NCI-H510A treated with DMSO at 0.1 percent for 48 hours (cell line): ENCODE measurements around the gene SHISAL2B.
"Not testable (repeated sequence)": the region's sequence is repeated elsewhere in the genome, so short reads cannot be mapped to it uniquely, and the experiment has no call there.

Source experiments
- DNase-seq: peaks from one replicate; lab custom pipeline; 2025; lab: John Stamatoyannopoulos, UW

Gene SHISAL2B

DNA sequence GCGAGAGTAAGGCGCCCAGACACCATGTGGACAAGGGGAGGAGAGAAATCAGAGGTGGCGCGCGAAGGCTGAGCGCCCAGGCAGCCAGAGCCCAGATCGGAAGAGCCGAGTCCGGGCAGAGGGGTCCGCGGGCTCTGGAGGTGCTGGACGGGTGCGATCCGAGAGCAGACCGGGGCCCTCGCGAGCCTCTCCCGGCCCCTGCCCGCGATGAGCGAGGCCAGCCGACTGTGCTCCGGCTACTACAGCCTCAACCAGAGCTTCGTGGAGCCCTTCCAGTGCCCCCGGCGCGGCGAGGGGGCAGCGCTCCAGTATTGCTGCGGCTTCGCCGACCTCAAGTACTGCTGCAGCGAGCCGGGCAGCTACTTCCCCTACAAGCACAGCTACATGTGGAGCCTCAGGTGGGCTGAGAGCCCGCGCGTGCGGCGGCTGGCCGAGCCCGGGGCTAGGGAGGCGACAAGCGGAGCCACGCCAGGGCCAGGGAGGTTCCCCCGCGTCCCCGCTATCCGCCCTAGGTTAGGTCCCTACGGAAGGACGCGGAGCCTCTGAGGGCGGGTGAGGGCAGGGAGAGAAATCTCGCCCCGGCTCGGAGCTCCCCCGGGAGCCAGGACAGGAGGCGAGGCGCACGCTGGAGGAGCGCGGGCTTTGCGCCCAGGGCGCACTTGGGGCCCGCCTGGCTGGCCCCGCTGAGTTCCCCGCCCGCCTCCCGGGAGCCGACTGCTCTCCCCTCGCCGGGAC is at the start of gene SHISAL2B:
Gene SHISAL2B (plus strand): TSS at position 87 of the 735 bp plus-strand sequence. CDS start 121 bp downstream, at position 208.
- peak; percentile 62 for DNase-seq

DNA sequence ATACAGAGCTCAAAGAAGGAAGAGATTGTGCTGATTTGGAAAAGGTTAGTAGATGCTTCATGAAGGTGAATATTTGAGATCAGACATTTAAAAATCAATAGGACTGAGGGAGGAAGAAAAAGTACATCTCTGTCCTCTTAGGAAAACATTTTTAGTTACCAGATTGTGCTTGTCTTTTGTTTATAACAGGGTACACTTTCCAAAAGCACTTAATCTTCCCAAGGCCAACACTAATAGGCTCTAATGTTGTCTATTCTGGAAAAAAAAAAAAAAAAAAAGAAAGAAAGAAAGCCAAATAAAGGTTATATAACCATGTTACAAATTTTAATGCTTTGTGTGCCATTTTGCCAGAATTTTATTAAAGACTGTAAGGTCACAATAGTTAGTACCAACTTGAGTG is 45.5 kb upstream of the SHISAL2B start:
- DNase-seq: no peak

DNA sequence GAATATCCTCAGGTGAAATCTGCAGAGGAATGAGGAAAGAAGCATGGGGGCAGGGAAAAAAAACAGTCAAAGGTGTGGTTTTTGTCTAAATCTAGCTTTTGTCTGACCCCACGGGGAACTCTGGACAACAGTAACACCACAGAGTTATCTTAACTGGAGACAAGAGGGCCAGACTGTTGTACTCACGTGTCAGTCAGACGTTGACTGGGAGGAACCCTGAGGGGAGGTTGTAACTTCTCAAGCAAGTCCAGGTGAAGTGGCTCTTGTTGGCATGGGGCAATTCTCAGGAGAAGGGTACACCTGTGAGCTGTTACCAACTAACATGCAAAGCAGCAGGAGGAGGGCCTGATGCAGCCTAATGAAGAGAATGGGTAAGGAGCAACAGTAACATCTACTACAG is 44.1 kb upstream of the SHISAL2B start:
- no peak for DNase-seq

DNA sequence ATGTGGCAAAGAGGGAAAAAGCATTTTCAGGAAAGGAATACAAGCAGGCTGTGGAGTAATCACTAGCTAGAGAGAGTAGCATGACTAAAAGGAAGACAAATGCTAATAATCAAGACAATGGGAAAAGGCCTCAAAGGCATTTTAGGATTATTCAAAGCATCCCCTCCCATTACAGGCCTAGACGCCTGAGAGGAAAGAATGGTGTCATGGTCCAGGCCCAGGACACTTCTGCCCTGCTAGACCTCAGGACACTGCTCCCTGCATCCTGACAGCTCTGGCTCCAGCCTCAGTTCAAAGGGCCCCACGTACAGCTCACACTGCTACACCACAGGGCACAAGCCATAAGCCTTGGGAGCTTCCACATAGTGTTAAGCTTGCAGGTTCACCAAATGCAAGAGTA is 40.8 kb upstream of the SHISAL2B start:
- no peak for DNase-seq

DNA sequence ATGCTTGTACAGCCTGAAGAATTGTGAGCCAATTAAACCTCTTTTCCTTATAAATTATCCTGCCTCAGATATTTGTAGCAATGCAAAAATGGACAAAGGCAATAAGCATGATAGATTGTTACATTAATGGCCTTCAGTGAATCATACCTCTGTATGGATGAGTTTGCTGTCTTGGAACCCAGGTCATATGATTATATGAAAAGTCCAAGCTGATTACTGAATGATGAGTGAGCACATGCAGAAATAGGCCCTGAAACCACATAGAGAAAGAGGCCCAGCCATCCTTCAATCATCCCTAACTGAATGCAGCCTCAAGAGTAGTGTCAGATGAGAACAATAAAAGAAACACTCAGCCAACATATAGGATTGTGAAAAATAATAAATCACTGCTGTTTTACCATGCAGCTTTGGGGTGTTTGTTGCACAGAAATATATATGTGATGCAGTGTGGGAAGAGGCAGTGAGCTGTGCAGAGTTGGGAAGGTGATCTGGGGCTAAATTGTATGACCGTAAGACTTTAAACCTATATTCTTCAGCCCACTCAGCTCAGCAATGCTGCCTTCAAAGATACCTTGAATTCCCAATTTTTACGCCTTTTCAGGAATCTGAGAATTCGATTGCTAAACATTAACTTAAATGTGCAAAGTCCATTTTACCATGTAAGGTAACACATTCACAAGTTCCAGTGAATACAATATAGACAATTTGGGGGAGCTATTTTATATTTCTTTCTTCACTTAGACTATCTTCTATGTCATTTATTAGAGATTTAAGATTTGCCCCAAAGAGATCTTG is 36.3 kb upstream of the SHISAL2B start:
- DNase-seq: no peak

DNA sequence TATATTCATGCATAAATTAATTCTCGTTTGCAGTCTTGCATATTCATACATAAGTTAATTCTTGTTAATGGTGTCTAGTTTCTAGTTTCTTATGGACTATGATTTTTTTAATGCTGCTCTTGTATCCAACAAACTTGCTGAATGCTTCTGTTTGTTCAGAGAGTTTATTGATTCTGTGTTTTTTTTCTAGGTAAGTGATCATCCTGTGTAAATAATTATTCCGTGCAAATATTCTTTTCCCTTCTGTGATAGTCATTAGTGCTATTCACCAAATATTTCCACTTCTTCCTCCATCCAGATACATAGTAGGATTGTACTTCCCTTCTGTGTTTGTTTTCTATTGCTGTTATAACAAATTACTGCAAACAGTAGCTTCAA is 35.8 kb upstream of the SHISAL2B start:
- no peak for DNase-seq

DNA sequence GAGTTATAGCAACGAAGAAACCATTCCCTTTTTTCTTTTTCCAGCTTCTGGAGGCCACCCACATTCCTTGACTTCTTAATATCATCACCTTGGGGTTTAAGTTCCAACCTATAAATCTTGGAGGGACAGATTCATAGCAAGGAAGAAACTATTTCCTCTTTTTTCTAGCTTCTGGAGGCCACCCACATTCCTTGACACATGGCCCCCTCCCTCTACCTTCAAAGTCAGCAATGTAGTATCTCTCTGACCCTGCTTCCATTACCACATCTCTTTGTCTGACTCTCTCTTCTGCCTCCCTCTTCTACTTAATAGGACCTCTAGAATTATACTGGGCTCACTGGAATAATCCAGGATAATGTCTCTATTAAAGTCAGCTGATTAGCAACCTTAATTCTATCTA is 34.7 kb upstream of the SHISAL2B start:
- DNase-seq: no peak

DNA sequence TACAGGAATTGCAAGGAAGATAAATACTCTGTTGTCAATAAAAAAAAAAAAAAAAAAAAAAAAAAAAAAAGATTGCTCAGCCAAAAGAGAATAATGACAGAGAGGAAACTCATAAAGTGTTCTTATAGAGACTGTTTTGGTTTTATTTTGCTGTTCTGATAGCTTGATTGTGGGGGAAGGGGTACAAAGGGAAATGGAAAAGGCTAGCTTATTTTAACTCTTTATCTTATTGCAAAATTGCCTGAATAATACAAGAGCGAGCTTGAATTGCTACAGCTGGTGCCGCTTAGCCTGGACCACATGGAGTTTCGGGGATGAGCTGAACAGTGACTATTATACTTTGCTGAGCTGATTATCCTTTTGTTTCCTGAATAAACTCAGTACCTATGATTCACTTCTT is 31.0 kb upstream of the SHISAL2B start:
- no peak for DNase-seq

DNA sequence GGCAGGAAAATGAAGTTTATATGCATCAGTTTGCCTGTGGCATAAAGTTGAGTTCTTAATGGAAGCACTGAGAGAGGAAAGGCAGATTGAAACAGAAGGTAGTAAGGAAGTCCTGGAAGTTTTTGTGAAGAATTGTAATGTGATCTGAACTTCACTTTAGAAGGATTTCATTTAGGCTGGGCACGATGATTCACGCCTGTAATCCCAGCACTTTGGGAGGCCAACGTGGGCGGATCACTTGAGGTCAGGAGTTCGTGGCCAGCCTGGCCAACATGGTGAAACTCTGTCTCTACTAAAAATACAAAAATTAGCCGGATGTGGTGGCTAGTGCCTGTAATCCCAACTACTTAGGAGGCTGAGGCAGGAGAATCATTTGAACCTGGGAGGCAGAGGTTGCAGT is 27.1 kb upstream of the SHISAL2B start:
- not testable (repeated sequence) for DNase-seq

DNA sequence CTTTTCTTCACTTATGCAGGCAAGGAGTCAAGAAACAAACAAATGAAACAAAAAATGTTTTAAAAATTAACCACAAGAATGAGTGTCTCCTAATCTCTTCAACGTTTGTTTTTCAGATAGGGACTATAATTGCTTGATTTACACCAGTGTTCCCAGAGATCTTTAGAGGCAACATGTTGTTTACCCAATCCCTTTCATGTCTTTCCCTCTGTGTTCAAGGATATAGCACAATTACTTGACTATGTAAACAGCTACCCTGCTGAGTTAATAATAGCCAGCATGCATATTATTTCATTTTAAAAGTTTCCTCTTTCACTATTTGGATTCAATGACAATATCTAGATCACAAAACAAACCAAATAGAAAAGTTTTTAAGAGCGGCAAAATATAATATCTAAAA is 25.1 kb upstream of the SHISAL2B start:
- no peak for DNase-seq

DNA sequence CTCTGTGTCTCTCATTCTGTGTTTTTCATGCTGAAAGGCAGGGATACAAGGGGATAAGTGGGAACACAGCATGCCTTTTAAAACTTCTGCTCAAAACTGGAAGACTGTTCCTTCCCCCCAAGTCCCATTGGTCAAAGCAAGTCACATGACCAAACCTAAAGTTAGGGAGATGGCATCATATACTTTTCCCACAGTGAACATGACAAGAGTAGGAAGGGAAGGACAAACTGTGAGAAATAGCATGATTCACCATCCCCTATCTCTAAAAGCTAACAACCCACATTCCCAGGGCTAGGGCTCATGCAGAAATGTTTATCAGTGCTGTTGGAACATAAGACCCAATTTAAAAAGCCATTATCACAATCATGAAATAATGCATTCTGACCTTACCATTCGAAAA is 24.2 kb upstream of the SHISAL2B start:
- no peak for DNase-seq

DNA sequence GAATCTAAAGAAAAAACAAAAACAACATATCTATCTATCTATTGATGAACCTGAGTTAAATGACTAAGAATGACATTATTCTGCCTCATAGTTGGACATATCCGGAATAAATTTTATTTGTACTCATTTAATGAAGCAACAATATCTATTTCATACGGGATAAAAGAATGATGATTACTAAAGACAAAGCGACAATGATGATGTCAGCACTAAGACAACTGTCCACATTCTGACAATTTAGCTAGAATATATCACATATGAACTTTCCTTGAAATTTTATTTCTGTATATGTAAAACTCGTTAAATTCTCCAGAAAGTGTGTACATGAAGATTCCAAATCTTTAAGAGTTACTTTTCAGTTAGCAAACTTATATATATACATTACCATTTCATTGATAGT is 23.2 kb upstream of the SHISAL2B start:
- DNase-seq: no peak

DNA sequence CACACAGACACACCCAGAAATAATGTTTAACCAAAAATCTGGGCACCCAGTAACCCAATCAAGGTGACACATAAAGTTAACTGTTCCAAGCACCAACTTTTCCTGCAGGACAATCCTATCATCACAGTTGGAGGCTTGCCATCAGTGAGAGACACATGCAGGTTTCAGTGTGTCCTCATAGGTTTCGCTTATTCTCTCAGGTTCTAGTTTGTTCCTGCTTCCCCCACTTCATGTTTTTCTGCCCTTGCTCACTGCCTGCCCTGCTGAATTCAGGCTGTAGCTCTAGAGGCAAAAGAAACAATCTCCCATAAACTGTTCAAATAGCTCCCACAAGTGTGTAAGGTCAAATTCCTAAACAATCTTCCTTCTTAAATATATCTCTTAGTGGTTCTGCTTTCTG is 20.0 kb upstream of the SHISAL2B start:
- DNase-seq: no peak

DNA sequence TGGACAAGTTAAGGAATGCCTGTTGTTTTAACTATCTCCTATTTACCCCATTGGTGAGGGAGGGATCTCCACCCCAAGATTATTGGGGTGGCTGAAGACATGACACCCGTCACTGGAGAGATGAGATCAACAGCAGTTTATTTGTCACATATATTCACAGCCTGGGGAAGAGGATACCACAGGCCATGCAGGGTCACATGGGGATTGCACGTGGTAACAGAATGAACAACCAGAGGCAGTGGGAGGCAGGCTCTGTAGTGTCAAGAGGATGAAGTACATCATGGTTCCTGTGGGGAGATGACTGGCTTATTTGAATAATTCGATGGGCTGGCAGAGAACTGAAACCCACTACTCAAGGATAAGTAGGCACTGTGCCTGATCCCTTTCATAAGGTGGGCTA is 18.6 kb upstream of the SHISAL2B start:
- DNase-seq: no peak

DNA sequence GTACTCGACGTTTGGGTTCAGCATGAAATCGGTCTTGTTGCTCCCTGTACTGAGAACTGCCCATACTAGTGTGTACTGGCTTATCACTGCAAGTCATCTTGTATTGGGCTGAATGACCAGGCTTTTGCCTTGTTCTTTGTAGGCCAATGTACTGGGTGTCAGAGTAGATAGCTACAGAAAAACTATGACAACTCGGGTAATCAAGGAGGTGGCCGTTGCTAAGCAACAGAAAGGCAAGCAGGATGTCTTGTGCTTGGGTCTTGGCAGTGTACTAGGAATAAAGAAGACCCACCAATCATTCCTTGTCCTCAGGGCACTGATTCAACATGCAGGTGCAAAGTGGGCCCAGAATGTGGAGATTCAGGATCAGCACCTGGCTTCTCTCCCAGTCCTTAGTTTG is 11.9 kb upstream of the SHISAL2B start:
- no peak for DNase-seq

DNA sequence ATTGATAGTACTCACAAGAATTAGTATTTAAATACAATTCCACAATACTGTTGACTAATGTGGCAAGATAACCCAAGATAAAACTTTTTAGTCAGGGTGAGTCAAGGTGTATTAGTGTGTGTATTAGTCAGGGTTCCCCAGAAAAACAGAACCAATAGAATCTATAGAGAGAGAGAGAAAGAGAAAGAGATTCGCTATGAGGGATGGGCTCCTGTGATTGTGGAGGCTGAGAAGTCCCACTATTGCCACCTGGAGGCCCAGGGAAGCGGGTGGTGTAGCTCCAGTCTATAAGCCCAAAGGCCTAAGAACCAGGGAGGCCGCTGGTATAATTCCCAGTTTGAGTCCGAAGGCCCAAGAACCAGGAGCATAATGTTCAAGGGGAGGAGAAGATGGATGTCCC is 10.0 kb upstream of the SHISAL2B start:
- peak; percentile 1 for DNase-seq

DNA sequence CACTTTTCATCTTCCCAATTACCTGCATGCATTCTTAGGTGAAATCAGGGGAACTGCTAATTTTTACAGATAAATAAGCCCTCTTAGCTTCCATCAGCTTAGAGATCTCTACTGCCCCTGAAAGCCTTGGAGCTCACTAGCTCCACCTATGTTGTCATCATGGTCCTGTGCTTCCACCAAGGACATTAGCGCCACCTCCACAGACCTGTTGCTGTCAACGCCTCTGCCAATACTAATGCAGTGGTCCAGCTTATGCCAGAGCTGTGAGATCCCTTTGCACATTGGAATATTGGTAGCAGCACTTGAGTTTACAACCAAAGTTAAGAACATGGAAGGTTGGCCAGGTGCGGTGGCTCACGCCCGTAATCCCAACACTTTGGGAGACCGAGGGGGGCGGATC is 7.7 kb upstream of the SHISAL2B start:
- no peak for DNase-seq

DNA sequence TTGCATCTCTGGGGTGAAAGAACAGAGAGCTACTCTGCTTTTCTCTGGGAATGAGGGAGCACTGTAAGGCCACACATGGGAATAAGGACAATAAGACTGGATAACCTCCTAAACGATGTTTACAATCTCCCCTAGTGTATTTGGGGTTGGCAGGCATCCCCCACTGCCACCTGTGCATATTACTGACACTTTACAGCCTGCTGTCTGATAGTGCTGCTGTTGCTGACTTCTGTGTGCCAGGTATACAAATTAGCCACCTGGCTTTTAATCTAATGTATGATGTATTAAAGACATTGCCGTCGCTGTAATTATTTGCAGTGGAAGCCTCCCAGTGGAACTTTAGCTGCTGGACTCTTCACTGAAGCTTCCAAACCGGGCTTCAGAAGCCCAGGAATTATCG is 4.4 kb upstream of the SHISAL2B start:
- no peak for DNase-seq

DNA sequence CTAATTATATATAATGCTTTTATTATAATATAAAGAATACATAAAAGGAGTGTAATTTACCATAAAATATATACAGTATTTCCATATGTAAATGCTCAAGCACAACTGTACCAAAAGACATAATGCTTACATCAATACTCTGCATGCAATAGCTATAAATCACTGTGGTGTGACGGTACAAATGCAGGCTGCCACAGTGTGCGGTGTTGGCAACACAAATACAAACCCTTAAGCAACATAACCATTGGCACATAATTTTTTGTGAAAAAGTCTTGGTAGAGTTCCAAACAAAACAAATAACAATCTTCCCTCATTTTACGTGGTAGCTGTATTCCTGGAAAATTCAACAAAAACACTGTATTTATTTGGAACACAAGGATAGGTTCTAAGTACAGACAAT is 1.9 kb upstream of the SHISAL2B start:
- DNase-seq: no peak

DNA sequence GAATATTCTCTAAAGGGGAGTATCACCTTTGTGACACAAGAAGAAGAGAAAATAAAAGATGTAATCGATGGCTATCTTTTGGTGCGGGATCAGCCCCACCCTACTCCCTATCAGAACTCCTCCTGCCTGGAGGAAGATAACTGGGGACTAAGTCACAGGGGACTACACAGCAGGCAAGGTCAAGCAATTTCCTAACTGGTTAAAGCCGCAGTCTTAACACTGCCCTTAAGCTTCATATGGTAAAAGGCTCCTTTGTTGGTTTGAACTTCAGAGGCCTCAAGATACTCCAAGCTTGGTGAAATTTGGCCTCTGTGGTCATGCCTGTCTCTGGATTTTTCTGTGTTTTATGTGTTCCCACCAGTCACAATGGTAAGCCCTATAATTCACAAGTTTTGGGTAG is 1.3 kb upstream of the SHISAL2B start:
- no peak for DNase-seq

DNA sequence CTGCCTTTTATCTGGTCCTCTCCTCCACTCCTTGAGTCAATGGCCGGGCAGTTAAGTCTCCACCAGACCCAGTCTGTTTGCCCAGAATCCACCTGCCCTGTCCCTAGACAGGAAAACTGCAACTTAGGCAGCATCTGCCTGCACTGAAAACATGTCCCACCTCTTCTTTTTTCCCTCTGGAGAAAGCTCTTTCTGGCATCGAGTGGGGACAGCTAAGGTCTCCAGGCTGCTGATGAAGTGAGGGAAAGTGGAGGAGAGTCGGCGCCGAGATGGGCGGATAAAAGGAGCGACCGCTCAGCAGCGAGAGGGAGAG is 243 bp upstream of the SHISAL2B start:
- no peak for DNase-seq

DNA sequence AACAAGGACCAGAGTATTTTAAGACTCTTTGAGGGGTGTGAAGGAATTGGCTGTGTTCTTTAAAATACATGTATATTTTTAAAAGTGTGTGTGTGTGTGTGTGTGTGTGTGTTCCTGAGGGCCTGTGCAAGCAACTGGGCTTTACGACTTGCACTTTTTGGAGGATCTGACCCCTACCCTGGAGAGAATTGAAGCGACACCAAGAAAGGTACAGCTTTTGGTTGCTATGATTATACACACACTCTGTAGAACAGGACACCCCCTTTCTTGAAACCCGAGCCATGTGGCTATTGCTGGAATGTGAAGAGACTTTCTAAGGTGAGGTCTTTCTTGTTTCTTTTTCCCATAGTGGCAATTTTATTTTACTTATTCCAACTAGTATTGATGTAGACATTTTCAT is 988 bp downstream of the SHISAL2B start:
- no peak for DNase-seq

DNA sequence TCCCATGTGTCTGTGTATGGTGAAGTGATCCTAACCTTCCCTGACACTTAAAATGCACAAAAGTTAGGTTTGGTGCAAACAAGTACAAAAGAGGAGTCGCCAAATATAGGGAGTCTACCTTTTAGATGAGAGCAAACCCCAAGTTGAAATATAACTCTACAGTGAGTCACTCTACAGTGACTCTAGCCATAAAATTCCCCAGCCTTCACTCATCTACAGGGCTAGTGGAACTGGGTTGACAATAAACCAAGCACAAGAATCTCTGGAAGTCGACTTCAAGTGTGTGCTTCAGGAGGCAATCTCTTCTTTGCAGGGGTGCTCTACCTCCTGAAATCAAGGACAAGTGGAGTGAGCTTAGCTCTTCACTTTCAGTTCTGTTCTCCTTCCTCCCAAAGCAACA is 3.3 kb downstream of the SHISAL2B start:
- no peak for DNase-seq

DNA sequence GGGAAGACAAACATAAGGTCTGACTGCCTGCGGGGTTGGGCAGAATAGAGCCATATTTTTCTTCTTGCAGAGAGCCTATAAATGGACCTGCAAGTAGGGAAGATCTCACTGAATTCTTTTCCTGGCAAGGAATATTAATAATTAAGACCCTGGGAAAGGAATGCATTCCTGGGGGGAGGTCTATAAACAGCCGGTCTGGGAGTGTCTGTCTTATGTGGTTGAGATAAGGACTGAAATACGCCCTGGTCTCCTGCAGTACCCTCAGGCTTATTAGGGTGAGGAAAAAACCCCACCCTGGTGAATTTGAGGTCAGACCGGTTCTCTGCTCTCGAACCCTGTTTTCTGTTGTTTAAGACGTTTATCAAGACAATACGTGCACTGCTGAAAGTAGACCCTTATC is 6.1 kb downstream of the SHISAL2B start:
- DNase-seq: not testable (repeated sequence)
